ENCODE results near the gene NCOA7. TPM values are rescaled to one million over a fixed set of nuclear protein-coding genes. Genes with fewer than 3 reads are reported as not detected.

Gene NCOA7
- total and polyA plus RNA-seq, 9 of the 15 experiments (the other 6 are each of a cell fraction or from before 2014, with no cell fraction given) = 5.8 to 14.6 (median 9.3) TPM

- H4K20me1 ChIP-seq (replicated peaks; ENCODE audit: control insufficient read depth, insufficient read depth, low read length) = no peaks in the 10 kb centered on the region
- peaks cover 9% of the 10 kb centered on the region for H3K36me3 ChIP-seq (ENCODE audit: control insufficient read depth, insufficient read depth, low read length)
- POLR2A ChIA-PET = interaction anchor here (0.8 kb wide), 1 partner anchor 28 kb away, joined by 3 read pairs; no protein-coding TSS in a partner anchor
- 92% methylated on average over 4 of the region's 4 CpGs for WGBS (ENCODE audit: insufficient coverage, low coverage, missing lambda C conversion rate)
- peaks cover 17% of the 10 kb centered on the region; the same call in 2 of the 3 replicates for H3K79me2 ChIP-seq (ENCODE audit: control insufficient read depth, insufficient read depth, low read length)
- DNase-seq (ENCODE audit: extremely low read depth in 1 of 4, low spot score in 3 of 4) (no peak), FAIRE-seq (no peak), ATAC-seq (no peak)
- H3K4me3 ChIP-seq = no peak overlapping the region
- H3K9me1 ChIP-seq (ENCODE audit: control insufficient read depth, insufficient read depth, low read length) = peaks cover 8% of the 10 kb centered on the region
- CTCF ChIA-PET (ENCODE audit: low intra/inter-chr PET ratio) = no interaction called here
- H3K9me3 ChIP-seq (replicated peaks; ENCODE audit: control insufficient read depth, insufficient read depth, low read depth, low read length) = no peaks in the 10 kb centered on the region
- H3K27me3 ChIP-seq (ENCODE audit: control insufficient read depth in 2 of 2, insufficient read depth in 2 of 2, low read length in 2 of 2) = no peaks in the 10 kb centered on the region
- no peak overlapping the region for H3K9ac ChIP-seq (ENCODE audit: insufficient read depth in 1 of 2, low read depth in 2 of 2, low read length in 2 of 2)
- TF ChIP-seq FOXA1 (IDR thresholded peaks at IDR 0.05; ENCODE audit: borderline replicate concordance) (no peak), BHLHE40 (IDR thresholded peaks at IDR 0.05; ENCODE audit: low read length) (no peak), ZNF124 (CRISPR knock-in tag; IDR thresholded peaks at IDR 0.05) (no peak), ZNF609 (CRISPR knock-in tag; IDR thresholded peaks at IDR 0.05; ENCODE audit: borderline replicate concordance) (no peak), MAZ (CRISPR knock-in tag; conservative IDR thresholded peaks at IDR 0.05 in 1 of 2, IDR thresholded peaks at IDR 0.05 in 1 of 2) (no peak), SMAD4 (CRISPR knock-in tag; conservative IDR thresholded peaks at IDR 0.05) (no peak)
- intact Hi-C loops (cut with micrococcal nuclease) (no loop called here), in situ Hi-C loops (cut with MboI) (no loop called here)
- no peak overlapping the region for H3K4me2 ChIP-seq (ENCODE audit: insufficient read depth, low read length)
- no peak overlapping the region for H3K27ac ChIP-seq (ENCODE audit: extremely low read depth, low read depth, low read length)
- H2AFZ ChIP-seq (ENCODE audit: low read depth, low read length) = no peak overlapping the region
- no TSS peak for BruUV-seq (replicated peaks)
- H3K4me1 ChIP-seq (replicated peaks in 1 of 2; ENCODE audit: control insufficient read depth in 2 of 2, insufficient read depth in 2 of 2, low read length in 2 of 2) = peaks cover 14 to 41% of the 10 kb centered on the region in 2 experiments; a peak in 4 of 5 replicates
Measured at GRCh38 chr6:125814481-125814880, 23.7 kb downstream of the NCOA7 start.
